HuH-7.5 (cell line): ENCODE results near the gene SORCS3.

ENCODE experiments used
- DNase-seq: peaks from one replicate; pipeline ENCODE4 v3.0.0; 2011; ENCODE audit warnings: low spot score

The SORCS3 gene

GRCh38 chr10:105017116-105017515, 376.0 kb downstream of the SORCS3 start:
- no peak for DNase-seq

DNA sequence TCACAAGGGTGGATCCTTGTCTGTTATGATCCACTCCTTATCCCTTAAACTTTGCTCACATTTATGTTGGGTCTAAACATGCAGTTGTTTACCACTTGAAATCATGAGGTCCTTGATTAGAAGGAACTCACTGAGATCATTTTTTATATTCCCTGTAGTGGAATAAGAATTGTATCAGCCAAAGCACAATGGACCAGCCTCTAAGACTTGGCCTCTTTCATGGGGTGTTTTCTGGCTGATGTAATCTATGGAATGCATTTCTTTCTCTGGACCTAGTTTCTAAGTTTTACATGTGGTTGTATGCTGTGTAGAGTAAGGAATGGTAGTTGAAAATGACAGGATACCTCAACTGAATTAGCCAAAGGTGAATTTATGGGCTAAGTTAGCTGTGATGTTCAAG, 376.6 kb downstream of the SORCS3 start:
- no peak for DNase-seq

- DNase-seq = no peak
Measured at GRCh38 chr10:105023211-105024111, 382.4 kb downstream of the SORCS3 start.

DNA sequence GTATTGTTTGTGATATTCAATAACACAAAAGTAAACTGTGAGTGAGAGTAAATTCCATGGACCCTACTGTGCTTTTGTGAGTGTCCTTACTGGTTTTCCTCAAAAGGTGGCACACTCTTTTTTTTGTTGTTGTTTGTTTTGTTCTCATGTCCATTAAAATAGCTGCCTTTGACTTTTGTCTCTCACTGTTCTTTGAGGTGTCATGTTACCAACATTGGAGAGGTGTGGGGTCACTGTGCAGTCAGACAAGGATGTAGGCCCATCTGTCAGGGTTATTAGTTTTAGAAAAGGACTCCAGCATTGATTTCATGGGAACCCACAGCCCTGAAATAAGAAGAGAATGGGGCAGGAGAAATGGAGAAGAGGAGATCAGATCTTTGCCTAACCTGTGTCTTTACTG, 383.1 kb downstream of the SORCS3 start:
- DNase-seq = no peak

- DNase-seq = no peak
Measured at GRCh38 chr10:105025092-105025491, 384.0 kb downstream of the SORCS3 start.

GRCh38 chr10:105026566-105026965, 385.5 kb downstream of the SORCS3 start:
- DNase-seq = no peak

DNA sequence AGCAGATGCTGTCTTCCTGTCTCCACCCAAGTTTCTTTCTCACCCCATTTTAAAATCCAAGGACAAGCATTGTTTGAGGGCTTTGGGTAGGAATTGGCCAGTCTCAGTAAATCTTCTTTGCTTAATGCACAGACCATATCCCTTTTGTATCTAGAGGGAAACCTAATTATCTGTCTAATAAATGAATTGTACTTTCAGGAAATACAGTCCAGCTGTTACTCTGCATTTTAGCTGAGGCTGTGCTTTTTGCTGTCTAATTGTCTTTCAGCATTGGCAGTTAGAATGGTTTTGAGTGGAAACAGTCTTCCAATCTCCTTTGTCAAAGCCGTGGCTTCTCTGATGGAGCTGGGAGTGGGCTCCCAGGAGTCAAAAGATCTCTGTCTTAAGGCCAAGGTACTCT, 388.2 kb downstream of the SORCS3 start:
- DNase-seq = no peak

DNA sequence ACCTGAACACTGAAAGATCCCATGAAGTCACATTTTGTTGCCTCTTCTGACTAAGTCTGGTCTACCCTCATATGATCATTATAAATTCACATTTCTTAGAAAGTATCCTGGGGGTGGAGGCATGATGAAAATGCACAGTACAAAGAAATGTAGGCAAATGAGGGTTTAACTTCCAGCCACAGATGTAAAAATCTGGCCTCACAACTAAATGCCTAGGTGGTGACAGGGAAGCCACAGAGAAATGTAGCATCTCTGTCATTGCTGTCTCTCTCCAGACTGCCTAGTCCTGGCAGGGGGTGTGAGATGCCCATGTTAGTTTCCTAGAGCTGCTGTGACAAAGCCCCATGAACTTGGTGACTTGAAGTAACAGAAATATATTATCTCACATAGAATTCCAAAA, 395.9 kb downstream of the SORCS3 start:
- no peak for DNase-seq

- no peak for DNase-seq
Measured at GRCh38 chr10:105041956-105042355, 400.9 kb downstream of the SORCS3 start.

DNA sequence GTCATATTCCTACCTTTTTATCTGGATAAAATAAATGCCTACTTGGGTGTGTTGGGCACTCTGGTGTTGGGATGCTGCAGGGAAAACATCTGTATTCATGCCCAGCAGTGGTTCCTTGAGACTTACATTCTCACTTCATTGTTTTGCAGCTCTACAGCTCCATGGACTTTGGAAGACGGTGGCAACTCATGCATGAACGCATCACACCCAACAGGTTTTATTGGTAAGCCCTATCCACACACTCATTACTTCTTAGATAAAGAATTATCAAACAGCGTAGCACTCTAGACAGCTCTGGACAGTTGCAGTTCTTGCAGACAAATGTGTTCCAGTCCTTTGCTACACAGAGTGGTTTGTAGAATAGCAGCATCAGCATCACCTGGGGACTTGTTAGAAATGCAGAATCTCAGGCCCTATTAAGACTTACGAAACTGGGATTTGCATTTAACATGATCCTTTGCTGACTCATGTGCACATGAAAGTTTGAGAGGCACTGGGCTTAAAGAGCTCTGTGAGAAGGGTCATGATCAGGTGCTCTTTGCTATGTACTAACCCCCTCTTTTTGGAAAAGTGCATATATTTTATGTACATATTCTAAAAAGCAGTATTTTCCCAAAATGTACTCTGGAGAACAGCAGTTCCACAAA, 401.9 kb downstream of the SORCS3 start:
- no peak for DNase-seq

DNA sequence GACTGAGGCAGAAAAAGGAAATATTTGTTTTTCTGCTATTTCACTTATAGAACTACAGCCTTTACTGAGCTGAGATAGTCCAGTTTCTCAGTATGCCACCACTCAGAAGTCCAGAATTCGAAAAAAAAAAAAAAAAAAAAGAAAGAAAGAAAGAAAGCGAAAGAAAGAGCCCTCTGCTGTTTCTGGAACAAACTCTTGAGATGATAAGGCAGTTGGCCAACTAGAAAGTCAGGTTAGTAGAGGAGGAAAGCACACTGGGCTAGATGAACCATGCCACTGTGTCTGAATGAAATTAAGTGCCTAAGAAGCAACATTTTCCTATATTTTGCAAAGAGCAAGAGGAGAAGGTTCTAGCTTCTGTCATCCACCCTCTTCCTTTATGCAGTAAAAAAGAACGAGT, 403.8 kb downstream of the SORCS3 start:
- DNase-seq = no peak

- no peak for DNase-seq
Measured at GRCh38 chr10:105056413-105056812, 415.3 kb downstream of the SORCS3 start.

DNA sequence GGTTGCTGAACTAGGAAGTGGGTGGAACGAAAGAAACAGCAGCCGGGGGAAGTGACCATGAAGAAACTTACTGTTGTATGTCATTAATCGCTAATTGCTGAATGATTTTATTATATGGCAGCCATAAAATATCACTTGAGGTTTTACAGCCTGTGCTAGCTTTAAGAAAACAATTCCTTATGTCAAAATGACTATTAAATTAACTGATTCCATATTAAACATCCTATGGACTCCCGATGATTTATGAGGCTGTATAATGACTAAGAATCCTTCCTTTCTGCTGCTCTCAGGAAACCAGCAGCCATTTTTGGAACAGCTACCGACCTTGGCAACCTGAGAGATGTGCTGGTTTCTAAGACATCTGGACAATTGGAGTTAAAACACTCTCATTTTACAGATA, 421.9 kb downstream of the SORCS3 start:
- DNase-seq = no peak

DNA sequence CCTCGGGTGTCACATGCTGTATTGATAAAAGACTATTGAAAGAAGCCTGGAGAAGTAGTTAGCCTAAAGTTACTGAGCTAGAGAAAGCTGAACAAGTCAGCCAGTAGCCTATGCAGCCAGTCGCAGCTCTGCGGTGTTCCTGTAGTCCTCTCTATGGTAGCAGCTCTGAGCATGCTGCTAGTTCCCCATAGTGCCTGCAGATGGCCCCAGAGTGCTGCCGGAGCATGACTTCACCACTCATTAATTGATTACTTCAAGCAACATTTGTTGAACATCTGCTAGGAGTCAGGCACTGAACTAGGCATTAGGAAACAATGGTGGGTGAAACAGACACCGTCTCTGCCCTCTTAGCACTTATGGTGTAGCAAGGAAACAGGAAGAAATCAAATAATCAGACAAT, 422.7 kb downstream of the SORCS3 start:
- DNase-seq = no peak

DNA sequence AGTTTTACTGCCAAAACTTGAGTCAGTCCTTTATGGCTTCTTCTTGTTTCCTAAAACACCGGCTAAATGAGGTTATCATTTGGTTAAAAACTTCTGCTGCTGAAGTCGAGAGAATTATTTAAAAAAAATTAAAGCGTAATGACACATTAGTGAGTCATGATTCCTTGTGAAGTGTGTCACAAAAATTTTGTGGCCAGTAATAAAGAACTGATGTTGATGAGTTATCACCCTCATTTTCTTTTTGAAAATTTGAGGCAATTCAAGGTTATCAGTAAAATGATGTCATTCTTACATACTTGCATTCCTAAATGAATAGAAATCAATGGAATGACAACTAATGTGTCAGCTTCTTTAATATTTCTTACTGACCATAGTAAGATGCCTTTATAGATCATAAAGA, 427.4 kb downstream of the SORCS3 start:
- DNase-seq = no peak

DNA sequence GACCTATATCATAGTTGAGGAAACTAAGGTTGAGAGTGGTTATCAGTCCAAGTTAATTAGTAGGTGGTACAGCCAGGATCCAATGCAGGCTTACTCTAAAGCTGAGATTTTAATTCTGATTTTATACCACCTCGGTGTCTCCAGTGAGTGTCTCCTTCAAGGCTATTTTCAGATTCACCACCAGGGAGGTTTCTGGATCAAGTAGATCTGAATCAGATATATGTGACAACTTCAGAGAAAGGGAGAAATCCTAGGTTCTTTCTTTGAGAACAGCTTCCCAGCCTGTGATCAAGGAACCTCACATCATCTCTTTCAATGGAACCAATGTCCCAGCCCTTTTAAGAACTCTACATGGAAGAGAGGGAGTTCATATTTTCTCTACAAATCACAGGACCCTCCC, 429.2 kb downstream of the SORCS3 start:
- DNase-seq = no peak

- DNase-seq = no peak
Measured at GRCh38 chr10:105070952-105071351, 429.9 kb downstream of the SORCS3 start.

DNA sequence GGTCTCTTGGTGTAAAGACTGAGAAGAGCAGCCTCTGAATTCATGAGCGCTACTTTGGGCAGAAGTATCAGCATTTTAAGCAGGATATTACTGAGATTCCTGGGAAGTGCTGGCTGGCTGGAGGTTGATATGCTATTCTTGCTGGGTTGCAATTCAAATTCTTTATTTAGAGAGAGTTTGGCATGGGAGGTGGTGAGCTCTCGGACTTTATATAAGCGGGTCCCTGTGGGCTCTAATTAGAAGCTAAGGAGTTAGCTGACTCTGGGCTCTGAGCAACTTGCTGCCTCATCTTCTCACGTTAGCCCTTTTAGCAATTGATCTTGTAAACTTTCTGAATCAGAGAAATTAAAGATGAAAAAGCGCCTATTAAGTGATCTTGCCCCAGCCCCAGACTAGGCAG, 430.9 kb downstream of the SORCS3 start:
- DNase-seq = no peak

DNA sequence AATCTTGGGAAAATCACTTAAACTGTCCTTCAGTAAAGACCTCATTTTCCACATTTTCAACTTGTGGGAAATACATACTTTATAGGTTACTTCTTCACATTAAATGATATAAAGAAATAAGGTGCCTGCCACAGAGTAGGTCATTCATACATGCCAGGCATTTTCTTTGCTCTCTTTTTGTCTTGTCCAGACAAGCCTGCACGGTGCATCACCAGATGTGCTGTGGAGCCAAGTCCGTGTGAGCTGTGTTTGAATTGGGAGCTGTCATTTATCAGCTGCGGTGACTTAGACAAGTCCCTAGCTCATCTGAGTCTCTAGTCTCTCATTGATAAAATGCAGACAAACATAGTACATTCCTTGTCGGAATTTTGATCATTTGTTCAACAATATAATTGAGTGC, 432.9 kb downstream of the SORCS3 start:
- DNase-seq = no peak

GRCh38 chr10:105075031-105075430, 433.9 kb downstream of the SORCS3 start:
- DNase-seq = no peak

DNA sequence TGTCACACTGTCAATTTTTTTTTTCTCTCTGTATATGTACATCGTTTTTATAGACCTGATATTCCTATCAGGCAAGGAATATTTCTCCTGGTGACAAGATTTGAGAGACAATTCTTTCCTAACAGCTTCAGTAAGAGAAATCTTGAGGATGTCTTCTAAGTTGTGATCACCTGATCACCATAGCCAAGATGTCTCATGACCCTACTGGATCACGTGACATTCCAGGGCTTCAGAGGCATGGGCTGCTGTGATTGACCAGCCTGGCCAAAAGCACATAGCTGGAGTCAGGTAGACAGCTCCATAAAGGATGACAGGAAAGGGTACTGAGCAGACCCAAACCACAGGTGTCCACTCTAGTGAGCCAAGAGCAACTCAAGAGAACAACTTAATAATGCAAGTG, 444.9 kb downstream of the SORCS3 start:
- DNase-seq = no peak

DNA sequence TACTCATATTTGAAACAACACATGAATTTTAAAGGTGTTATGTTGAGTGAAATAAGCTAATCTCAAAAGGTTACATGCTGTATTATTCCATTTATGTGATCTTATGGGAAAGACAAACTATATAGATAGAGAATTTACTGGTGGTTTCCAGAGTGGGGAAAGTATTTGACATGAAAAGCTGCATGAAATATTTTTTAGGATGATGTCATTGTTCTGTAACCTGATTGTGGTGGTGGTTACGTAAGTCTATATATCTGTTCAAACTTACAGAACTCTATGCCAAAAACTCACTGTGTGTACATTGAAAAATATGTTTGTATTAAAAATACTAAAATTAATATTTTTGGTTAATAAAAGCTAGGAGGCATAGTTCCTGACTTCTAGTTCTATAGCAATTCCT, 453.0 kb downstream of the SORCS3 start:
- DNase-seq = no peak

DNA sequence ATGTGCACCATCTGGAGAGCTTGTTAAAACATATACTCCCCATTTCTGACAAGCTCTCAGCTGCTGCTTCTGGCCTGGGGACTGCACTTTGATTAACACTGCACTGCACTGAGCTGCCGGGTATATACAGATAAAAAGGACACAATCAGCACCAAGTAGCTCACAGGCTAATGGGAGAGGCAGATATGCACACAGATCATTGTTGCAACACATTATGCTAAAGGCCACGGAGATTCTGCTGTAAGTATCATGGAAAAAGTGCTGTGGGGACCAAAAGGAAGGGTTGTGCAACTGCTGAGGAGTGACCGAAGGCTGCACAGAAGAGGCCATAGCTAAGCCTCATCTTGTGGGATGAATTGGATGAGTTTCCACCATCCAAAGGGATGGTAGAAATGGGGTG, 455.2 kb downstream of the SORCS3 start:
- DNase-seq = no peak

- no peak for DNase-seq
Measured at GRCh38 chr10:105102977-105103376, 461.9 kb downstream of the SORCS3 start.
